ENCODE measurements around the gene VSX1. TPM values are rescaled to one million over a fixed set of nuclear protein-coding genes. Genes with fewer than 3 reads are reported as not detected.

The VSX1 gene
- total RNA-seq, result not detected in 2 replicates

DNA sequence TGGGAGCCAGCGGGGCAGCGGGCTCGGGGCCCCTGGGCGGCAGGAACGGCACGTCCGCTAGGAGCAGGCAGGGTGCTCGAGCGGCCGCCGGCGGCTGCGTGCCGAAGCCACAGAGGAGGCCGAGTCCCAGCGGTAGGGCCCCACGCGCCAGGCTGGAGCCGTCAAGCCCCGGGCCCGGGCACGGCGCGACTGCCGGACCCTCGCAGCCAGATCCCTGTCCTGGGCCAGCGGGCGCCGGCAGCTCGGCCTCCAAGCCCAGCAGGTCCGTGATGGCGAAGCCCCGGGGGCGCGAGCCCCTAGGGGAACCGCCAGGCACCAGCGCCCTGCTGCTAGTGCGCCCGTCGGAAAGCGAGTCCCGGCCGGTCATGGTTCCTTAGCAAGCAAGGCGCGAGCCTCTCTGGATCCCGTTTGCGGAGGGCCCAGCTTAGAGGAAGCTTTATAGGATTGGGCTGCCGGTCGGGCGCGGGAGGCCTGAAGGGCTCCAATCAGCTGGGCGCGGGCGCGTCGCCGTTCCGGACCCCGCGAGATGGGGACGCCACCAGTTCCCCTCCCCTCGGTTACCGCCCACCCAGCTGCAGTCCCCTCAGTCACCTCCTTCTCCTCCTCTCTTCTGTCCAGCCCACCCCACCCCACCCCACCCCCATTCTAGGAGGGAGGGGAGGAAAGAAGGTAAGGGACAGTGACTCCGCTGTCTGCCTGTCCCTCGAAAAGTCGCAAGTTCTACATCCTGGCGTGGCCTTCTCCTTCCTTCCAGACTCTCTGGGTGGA is at the start of gene VSX1:
Gene VSX1 (minus strand): TSS at position 412 of the 768 bp plus-strand sequence. CDS start 45 bp downstream, at position 367.

DNA sequence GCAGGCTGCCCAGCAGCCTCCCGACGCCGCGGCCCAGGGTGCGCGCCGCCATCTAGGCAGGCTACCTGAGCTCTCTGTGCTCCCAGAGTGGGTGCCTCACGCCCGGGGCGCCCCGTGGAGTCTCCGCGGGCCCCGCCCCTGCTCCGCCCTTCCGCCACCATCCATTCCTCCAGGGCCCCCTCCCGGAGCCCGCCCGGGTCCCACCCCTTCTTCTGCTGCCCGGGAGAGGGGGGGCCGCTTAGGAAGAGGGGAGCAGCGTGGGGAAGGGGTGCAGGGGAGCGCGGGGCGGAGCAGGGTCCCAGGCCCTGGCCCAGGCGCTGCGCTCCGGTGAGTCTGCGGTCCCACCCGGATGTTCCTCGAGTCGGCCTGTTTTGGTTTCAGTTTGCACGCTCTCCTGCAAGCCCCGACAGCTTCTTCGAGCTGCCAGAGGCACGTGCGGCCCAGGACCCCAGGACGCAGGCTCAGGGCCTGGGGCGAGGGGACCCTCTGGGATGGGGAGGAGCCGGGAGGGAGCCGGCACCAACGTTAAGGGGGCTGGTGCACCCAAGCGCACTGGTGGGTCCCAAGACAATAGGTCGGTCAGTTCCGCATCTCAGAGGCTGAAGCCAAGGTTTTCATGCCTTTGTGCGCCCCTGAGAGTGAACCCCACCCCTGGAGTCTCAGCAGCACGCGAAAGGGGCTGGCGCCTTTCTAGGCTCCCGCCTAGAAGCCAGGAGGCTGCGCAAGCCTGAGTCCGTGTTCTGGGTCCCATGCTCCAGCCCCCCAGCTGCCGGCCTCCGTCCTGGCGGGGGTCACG is 23.7 kb downstream of the VSX1 start, which contains the start of gene ACSS1:
Gene ACSS1 (minus strand): TSS at position 89 of the 796 bp plus-strand sequence. CDS start 37 bp downstream, at position 52.

Other genes starting within 250 kb of the VSX1 start
- not detected in 2 replicates for gene CST7, start 132.9 kb downstream of the VSX1 start, total RNA-seq
- gene APMAP, start 89.4 kb downstream of the VSX1 start, total RNA-seq, result 121 and 122 TPM in 2 replicates
- gene ACSS1, start 24.0 kb downstream of the VSX1 start, total RNA-seq, result 14.0 and 17.2 TPM in 2 replicates
- 45.5 and 63.5 TPM in 2 replicates for gene ENTPD6, start 113.6 kb upstream of the VSX1 start, total RNA-seq
- gene PYGB, start 165.9 kb upstream of the VSX1 start, total RNA-seq, result 69.2 and 72.2 TPM in 2 replicates

All from epithelial cell of umbilical artery (primary cell).